Activated CD4-positive, alpha-beta T cell treated with anti-CD3 and anti-CD28 coated beads, Interleukin-2, amount 50 U/mL, for 4 hours (primary cell): Measurements from ENCODE around the gene LIN52.
"Not testable (repeated sequence)": the region's sequence is repeated elsewhere in the genome, so short reads cannot be mapped to it uniquely, and the experiment has no call there.

Experiments
- DNase-seq, 2 experiments: peaks; one replicate each; pipeline ENCODE4 v3.0.0-alpha.2; 2020

LIN52 gene

DNA sequence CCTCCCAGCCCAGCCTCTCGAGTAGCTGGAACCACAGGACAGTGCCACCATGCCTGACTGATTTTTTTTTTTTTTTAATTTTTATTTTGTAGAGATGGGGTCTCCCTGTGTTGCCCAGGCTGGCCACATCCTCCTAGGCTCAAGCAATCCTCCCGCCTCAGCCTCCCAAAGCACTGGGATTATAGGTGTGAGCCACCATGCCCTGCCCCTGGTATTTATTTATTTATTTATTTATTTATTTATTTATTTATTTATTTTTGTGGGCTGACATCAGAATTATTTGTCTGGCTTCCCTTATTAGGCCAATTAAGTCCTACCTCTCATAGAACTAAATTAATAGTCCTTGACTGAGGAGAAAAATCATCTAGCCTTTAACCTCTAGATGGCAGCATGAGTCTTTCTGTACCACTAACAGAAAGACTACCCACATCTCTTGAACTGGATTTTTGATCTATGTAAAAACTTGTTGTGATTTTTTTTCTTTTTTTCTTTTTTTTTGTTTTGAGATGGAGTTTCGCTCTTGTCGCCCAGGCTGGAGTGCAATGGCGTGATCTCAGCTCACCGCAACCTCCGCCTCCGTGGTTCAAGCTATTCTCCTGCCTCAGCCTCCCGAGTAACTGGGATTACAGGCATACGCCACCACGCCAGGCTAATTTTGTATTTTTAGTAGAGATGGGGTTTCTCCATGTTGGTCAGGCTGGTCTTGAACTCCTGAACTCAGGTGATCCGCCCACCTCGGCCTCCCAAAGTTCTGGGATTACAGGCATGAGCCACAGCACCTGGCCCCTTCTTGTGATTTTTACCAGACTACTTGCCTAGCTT lies 26.9 kb downstream of the LIN52 start:
- DNase-seq: not testable (repeated sequence)

DNA sequence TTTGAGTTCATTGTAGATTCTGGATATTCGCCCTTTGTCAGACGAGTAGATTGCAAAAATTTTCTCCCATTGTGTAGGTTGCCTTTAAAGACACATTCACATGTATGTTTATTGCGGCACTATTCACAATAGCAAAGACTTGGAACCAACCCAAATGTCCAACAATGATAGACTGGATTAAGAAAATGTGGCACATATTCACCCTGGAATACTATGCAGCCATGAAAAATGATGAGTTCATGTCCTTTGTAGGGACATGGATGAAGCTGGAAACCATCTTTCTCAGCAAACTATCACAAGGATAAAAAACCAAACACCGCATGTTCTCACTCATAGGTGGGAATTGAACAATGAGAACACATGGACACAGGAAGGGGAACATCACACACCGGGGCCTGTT lies 40.7 kb downstream of the LIN52 start:
- not testable (repeated sequence) for DNase-seq

GRCh38 chr14:74126315-74127013 lies 41.7 kb downstream of the LIN52 start:
- DNase-seq: no peak

DNA sequence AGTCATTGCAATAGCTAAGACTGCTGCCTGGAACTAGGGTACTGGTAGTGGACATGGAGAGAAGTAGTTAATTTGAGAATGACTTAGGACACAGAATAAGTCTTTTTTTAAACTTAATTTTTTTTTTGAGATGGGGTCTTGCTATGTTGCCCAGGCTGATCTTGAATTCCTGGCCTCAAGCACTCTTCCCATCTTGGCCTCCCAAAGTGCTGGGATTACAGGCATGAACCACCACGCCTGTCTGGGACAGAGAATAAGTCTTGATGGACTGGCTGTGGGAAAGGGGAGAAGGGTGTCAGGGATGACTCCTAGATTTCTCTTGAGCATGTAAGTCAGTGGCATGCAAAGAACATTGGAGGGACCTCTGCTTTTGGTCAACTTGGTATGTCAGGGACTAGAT lies 42.9 kb downstream of the LIN52 start:
- no peak for DNase-seq

- DNase-seq: no peak
Measured at GRCh38 chr14:74133833-74134481, 49.2 kb downstream of the LIN52 start.

- no peak for DNase-seq
Measured at GRCh38 chr14:74134484-74134883, 49.7 kb downstream of the LIN52 start.

DNA sequence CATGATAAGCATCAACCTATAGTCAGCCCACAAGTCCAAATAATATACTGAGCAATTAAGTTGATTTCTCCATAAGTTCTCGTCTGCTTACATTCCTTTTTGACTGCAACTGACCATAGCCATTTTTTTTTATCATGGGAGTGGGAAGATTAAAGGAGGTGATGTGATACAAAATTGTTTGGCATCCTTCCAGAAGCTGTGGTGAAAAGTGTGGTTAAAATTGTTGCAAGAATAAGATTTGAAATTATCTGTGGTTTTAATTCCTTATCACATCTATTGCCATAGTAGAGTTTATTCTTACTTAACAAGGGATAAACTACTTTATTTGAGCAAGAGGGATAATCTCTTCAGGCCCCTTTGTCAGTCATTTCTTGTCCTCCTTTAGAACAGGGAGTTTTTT lies 50.7 kb downstream of the LIN52 start:
- no peak for DNase-seq

GRCh38 chr14:74140374-74140850 lies 55.7 kb downstream of the LIN52 start:
- no peak for DNase-seq

GRCh38 chr14:74141703-74142102 lies 56.9 kb downstream of the LIN52 start:
- no peak for DNase-seq

GRCh38 chr14:74142523-74142922 lies 57.8 kb downstream of the LIN52 start:
- no peak for DNase-seq

DNA sequence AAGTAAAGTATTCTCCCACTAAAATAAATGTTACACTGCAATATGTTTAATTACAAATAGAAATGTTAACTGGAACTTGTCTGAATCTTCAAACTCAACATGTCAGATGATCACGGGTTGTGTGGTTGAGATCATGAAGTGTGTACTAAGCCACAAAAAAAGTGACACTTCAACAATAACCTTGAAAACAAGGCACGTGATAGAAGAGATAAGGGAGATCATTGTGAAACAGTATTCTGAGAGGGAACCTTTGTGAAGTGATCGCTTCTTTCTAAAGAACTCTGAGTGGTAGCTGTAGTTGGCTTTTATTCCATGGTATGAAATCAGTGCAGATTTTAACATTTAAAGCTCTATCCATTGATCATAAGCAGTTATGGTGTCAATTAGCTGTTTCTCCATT lies 60.0 kb downstream of the LIN52 start:
- no peak for DNase-seq

- no peak for DNase-seq
Measured at GRCh38 chr14:74147571-74147970, 62.8 kb downstream of the LIN52 start.

- no peak for DNase-seq
Measured at GRCh38 chr14:74148705-74149104, 63.9 kb downstream of the LIN52 start.

DNA sequence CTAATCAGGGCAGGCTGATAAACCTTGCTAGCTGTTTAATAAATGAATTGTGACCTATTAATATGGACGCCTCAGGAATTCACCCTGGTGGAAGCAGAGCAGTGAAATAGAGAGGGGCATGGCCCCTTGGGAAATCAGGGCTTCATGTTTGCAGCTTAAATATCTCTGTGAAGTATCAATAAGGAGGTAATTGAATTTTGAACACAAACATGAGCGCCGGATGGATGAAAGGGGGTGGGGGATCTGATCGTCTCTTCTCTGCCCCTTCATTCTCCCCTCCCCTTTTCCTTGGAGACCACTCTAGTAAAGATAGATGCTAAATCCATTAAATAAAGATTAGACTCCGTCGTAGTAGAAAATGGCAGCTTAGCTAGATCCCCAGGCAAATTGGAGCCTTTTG lies 70.5 kb downstream of the LIN52 start:
- DNase-seq: no peak

GRCh38 chr14:74155749-74156148 lies 71.0 kb downstream of the LIN52 start:
- no peak for DNase-seq

DNA sequence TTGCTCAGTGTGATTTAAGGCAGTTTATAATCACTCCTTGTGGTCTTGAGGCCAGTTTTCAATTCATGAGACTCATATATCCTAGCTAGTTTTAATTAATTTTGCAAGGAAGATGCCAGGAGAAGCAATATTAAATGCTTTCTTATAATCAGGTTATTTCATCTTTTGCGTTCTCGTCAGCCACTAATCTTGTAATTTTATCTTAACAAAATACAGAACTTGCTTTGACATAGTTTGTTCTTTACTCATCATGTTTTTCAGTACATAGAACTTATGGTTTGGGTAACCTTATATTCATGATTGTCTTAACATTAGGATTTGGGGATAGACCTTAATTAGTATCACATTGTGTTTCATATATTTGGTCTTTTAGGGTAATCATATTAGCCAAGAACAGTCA lies 76.0 kb downstream of the LIN52 start:
- DNase-seq: no peak

DNA sequence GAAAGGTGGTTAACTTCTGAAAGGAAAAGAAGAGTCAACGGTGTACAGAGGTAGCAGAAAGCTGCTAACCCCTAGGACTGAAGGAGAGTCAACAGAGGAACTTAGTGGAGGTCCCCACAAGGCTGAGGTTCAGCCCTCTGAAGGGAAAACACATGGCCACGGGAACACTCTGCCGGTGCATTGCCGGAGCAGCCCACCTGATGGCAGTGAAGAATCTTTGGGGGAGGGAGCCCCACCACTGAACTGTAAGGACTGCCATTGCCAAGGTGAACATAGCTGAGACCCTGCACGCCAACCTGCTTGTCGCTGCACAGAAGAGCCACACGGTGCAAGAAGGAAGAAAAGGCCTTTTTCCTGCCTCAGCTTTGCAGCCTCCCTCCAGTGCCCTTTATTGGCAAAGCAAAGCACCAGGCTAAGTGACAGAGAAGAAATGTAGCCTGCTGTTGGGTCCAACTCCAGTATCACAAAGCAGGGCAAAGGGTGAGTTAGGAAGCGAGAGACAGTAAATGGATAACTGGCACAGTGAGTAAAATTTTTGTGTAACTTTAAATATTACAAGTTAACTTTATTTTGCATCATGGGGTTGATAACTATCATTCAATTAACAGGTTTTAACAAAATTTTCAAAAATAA lies 76.9 kb downstream of the LIN52 start:
- DNase-seq: no peak

GRCh38 chr14:74169906-74170305 lies 85.2 kb downstream of the LIN52 start:
- no peak for DNase-seq

DNA sequence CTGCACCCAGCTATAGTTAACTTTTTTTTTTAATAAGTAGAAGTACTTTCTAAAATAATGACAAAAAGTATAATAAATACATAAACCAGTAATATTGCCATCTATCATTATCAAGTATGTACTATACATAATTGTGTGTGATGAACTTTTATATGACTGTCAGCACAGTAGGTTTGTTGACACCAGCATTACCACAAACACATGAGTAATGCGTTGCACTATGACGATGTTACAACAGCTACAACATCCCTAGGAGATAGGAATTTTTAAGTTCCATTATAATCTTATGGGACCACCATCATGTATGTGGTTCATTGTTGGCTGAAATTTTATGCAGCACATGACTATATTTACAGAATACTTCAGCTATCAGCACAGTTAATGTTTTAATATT lies 91.6 kb downstream of the LIN52 start:
- DNase-seq: no peak

DNA sequence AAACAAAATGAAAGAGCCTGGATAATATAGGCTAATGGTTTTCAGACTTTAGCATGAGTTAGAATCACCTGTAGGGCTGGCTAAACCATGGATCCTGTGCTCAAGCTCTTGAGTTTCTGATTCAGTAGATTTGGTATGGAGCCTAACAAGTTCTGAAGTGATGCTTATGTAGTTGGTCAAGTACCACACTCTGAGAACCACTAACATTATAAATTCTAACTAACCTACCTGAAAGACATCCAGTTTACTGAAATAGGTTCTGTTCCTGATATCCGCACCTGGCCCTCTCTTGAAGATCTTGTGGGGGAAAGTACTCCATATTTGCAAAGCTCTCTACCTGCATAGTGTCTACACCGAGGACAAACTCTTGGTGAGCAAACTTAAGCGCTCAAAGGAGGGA lies 95.1 kb downstream of the LIN52 start:
- DNase-seq: no peak

- no peak for DNase-seq
Measured at GRCh38 chr14:74190927-74191575, 106.3 kb downstream of the LIN52 start.

- DNase-seq: no peak
Measured at GRCh38 chr14:74194506-74195274, 109.9 kb downstream of the LIN52 start.
